ENCODE measurements around the gene SLITRK5. TPM values are rescaled to one million over a fixed set of nuclear protein-coding genes. Genes with fewer than 3 reads are reported as not detected.

SLITRK5 gene
- total RNA-seq, 1 experiment from 2014 or later: 0.09 TPM

GRCh38 chr13:87661471-87661870, 9.7 kb upstream of the SLITRK5 start:
- H4K20me1 ChIP-seq (ENCODE audit: control insufficient read depth, insufficient read depth, insufficient read length): no peaks in the 10 kb centered on the region
- H2BK5ac ChIP-seq (ENCODE audit: insufficient read length, low read length): no peak overlapping the region
- no peak overlapping the region for H3K14ac ChIP-seq (ENCODE audit: insufficient read depth, low read length)
- no peaks in the 10 kb centered on the region for H3K79me1 ChIP-seq (ENCODE audit: insufficient read depth, low read depth, low read length, poor library complexity, severe bottlenecking)
- no peak overlapping the region for H3K56ac ChIP-seq (ENCODE audit: insufficient read length, low read depth, low read length)
- H3T11ph ChIP-seq (ENCODE audit: low read length): no peak overlapping the region
- no peak overlapping the region for H3K4me2 ChIP-seq (ENCODE audit: insufficient read depth, insufficient read length, low read length)
- no peak for TF ChIP-seq CTCF (conservative IDR thresholded peaks at IDR 0.05)
- H4K5ac ChIP-seq (ENCODE audit: insufficient read length, low read depth, low read length): no peak overlapping the region
- H3K9me3 Mint-ChIP-seq: no peaks in the 10 kb centered on the region
- no peak overlapping the region for H2BK20ac ChIP-seq (ENCODE audit: low read depth, low read length, poor library complexity, severe bottlenecking)
- H2BK120ac ChIP-seq (ENCODE audit: low read depth, low read length, poor library complexity, severe bottlenecking): no peak overlapping the region
- no peak overlapping the region for H3K18ac ChIP-seq (ENCODE audit: insufficient read length, low read depth, low read length)
- no peak overlapping the region for H2BK15ac ChIP-seq (ENCODE audit: low read depth, low read length)
- no peak overlapping the region for H2BK12ac ChIP-seq (ENCODE audit: insufficient read length, low read depth, low read length)
- no peak overlapping the region for H3K27ac ChIP-seq (ENCODE audit: insufficient read length, low read depth, low read length)
- H2AK5ac ChIP-seq (ENCODE audit: insufficient read length, low read length): no peak overlapping the region
- no peak overlapping the region for H3K27ac Mint-ChIP-seq
- no CpG with 5 or more reads among the region's 3 CpGs for WGBS (ENCODE audit: extremely low coverage, insufficient read length, low lambda C conversion rate)
- H3K79me2 ChIP-seq (ENCODE audit: insufficient read depth, low read length): no peaks in the 10 kb centered on the region
- no peaks in the 10 kb centered on the region for H3K23me2 ChIP-seq (ENCODE audit: insufficient read length, low read depth, low read length, poor library complexity, severe bottlenecking)
- no peak overlapping the region for H3K23ac ChIP-seq (ENCODE audit: insufficient read length, low read depth, low read length)
- no peak overlapping the region for H3K4ac ChIP-seq (ENCODE audit: low read depth, low read length)
- H3K4me1 ChIP-seq (ENCODE audit: insufficient read depth, low read length): no peaks in the 10 kb centered on the region
- H3K36me3 Mint-ChIP-seq (ENCODE audit: insufficient read depth in 1 of 3, low read depth in 3 of 3): no peaks in the 10 kb centered on the region
- no peak overlapping the region for H4K91ac ChIP-seq (ENCODE audit: insufficient read length, low read depth, low read length)
- H2AFZ ChIP-seq (ENCODE audit: low read length): no peak overlapping the region
- peaks cover 0 to 19% of the 10 kb centered on the region in 2 experiments; a peak in 3 of 4 replicates for H3K4me1 Mint-ChIP-seq
- no peak for DNase-seq
- no peak overlapping the region for H4K8ac ChIP-seq (replicated peaks; ENCODE audit: insufficient read length, low read depth, low read length)
- no peaks in the 10 kb centered on the region for H3K27me3 ChIP-seq (ENCODE audit: insufficient read depth, low read length)
- H3K4me3 Mint-ChIP-seq: no peak overlapping the region
- no peaks in the 10 kb centered on the region for H3K9me3 ChIP-seq (ENCODE audit: control insufficient read depth, low read depth, low read length)
- no peaks in the 10 kb centered on the region for H3K27me3 Mint-ChIP-seq (ENCODE audit: low read depth)
- no peak overlapping the region for H3K9ac ChIP-seq (ENCODE audit: extremely low read depth, insufficient read length, low read length)

All from H9 (cell line).